Body of pancreas (tissue), 4 donors: ENCODE measurements around the gene ADNP2.
"Not testable (repeated sequence)": the region's sequence is repeated elsewhere in the genome, so short reads cannot be mapped to it uniquely, and the experiment has no call there.

Experiments
- POLR2A ChIP-seq, 3 donors: fragments of 450-650 bp; IDR thresholded peaks; one replicate each; pipeline ENCODE4 v1.6.1; 2016; ENCODE audit warnings: antibody characterized with exemption in 3 of 3, mild to moderate bottlenecking in 2 of 3
- TF ChIP-seq, protein P1 (sequence below), 7 experiments: fragments of 450-650 bp in 4 of 7; fragments of 200-600 bp in 3 of 7; sonication (generic) in 3 of 7; IDR thresholded peaks; one replicate each; pipeline ENCODE4 v1.5.1; 2016 to 2019; ENCODE audit warnings: antibody characterized with exemption in 7 of 7

DNA sequence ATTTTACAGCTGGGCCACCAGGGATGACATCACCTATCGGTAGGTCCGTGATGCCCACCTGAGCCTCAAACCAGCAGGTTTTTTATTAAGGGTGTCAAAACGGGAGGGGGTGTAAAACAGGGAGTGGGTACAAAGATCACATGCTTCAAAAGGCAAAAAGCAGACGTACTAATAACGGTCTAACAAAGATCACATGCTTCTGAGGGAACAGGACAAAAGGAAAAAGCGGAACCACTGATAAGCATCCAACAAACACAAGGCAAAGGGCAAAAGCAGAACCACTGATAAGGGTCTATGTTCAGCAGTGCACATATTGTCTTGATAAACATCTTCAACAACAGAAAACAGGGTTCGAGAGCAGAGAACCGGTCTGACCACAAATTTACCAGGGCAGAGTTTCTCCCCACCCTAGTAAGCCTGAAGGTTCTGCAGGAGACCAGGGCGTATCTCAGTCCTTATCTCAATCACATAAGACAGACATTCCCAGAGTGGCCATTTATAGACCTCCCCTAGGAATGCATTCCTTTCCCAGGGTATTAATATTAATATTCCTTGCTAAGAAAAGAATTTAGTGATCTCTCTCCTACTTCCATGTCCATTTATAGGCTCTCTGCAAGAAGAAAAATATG lies 55.8 kb downstream of the ADNP2 start:
- not testable (repeated sequence) for TF ChIP-seq POLR2A (IDR thresholded peaks at IDR 0.05)
- TF ChIP-seq, protein P1, sequence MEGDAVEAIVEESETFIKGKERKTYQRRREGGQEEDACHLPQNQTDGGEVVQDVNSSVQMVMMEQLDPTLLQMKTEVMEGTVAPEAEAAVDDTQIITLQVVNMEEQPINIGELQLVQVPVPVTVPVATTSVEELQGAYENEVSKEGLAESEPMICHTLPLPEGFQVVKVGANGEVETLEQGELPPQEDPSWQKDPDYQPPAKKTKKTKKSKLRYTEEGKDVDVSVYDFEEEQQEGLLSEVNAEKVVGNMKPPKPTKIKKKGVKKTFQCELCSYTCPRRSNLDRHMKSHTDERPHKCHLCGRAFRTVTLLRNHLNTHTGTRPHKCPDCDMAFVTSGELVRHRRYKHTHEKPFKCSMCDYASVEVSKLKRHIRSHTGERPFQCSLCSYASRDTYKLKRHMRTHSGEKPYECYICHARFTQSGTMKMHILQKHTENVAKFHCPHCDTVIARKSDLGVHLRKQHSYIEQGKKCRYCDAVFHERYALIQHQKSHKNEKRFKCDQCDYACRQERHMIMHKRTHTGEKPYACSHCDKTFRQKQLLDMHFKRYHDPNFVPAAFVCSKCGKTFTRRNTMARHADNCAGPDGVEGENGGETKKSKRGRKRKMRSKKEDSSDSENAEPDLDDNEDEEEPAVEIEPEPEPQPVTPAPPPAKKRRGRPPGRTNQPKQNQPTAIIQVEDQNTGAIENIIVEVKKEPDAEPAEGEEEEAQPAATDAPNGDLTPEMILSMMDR (IDR thresholded peaks at IDR 0.05) = not testable (repeated sequence)
